HEK293 (cell line): ENCODE measurements around the gene KDM3B.

Experiments used
- PRDM10 ChIP-seq: fragments of 450-650 bp; formaldehyde crosslinking; IDR thresholded peaks from 2 replicates; pipeline ENCODE4 v1.5.1; 2016; ENCODE audit warnings: missing biosample characterization, missing genetic modification characterization
- PRDM4 ChIP-seq: fragments of 450-650 bp; formaldehyde crosslinking; IDR thresholded peaks from 2 replicates; pipeline ENCODE4 v1.5.1; 2017; ENCODE audit warnings: missing biosample characterization, missing genetic modification characterization
- RBAK ChIP-seq: fragments of 450-650 bp; formaldehyde crosslinking; IDR thresholded peaks from 2 replicates; pipeline ENCODE4 v1.5.1; 2016; ENCODE audit warnings: missing biosample characterization, missing genetic modification characterization
- REST ChIP-seq: fragments of 450-650 bp; formaldehyde crosslinking; IDR thresholded peaks from 2 replicates; pipeline ENCODE4 v1.5.1; 2016; ENCODE audit warnings: missing biosample characterization, missing genetic modification characterization
- SALL2 ChIP-seq: fragments of 450-650 bp; formaldehyde crosslinking; IDR thresholded peaks from 2 replicates; pipeline ENCODE4 v1.5.0; 2017; ENCODE audit warnings: missing biosample characterization, mild to moderate bottlenecking, missing genetic modification characterization, borderline replicate concordance
- ZBTB21 ChIP-seq: fragments of 450-650 bp; formaldehyde crosslinking; IDR thresholded peaks from 2 replicates; pipeline ENCODE4 v1.5.1; 2017; ENCODE audit warnings: missing biosample characterization, missing genetic modification characterization
- ZBTB6 ChIP-seq: fragments of 450-650 bp; formaldehyde crosslinking; IDR thresholded peaks from 2 replicates; pipeline ENCODE4 v1.5.1; 2017; ENCODE audit warnings: missing biosample characterization, missing genetic modification characterization
- ZEB2 ChIP-seq: fragments of 450-650 bp; formaldehyde crosslinking; IDR thresholded peaks from 2 replicates; pipeline ENCODE4 v1.5.1; 2016; ENCODE audit warnings: missing biosample characterization, missing genetic modification characterization
- ZNF140 ChIP-seq: fragments of 450-650 bp; formaldehyde crosslinking; IDR thresholded peaks from 2 replicates; pipeline ENCODE4 v1.5.1; 2016; ENCODE audit warnings: missing biosample characterization, missing genetic modification characterization
- ZNF155 ChIP-seq: fragments of 450-650 bp; formaldehyde crosslinking; IDR thresholded peaks from 2 replicates; pipeline ENCODE4 v1.5.1; 2016; ENCODE audit warnings: missing biosample characterization, missing genetic modification characterization
- ZNF24 ChIP-seq: fragments of 450-650 bp; formaldehyde crosslinking; IDR thresholded peaks from 2 replicates; pipeline ENCODE4 v1.5.1; 2016; ENCODE audit warnings: missing biosample characterization, missing genetic modification characterization
- ZNF280C ChIP-seq: fragments of 450-650 bp; formaldehyde crosslinking; IDR thresholded peaks from 2 replicates; pipeline ENCODE4 v1.5.1; 2016; ENCODE audit warnings: missing biosample characterization, missing genetic modification characterization
- ZNF426 ChIP-seq: fragments of 450-650 bp; formaldehyde crosslinking; IDR thresholded peaks from 2 replicates; pipeline ENCODE4 v1.5.1; 2017; ENCODE audit warnings: missing biosample characterization, missing genetic modification characterization, mild to moderate bottlenecking, inconsistent platforms, moderate library complexity
- ZNF449 ChIP-seq: fragments of 450-650 bp; formaldehyde crosslinking; IDR thresholded peaks from 2 replicates; pipeline ENCODE4 v1.5.1; 2017; ENCODE audit warnings: missing biosample characterization, mild to moderate bottlenecking, missing genetic modification characterization, moderate library complexity
- ZNF704 ChIP-seq: fragments of 450-650 bp; formaldehyde crosslinking; IDR thresholded peaks from 2 replicates; pipeline ENCODE4 v1.5.1; 2016; ENCODE audit warnings: missing biosample characterization, missing genetic modification characterization
- ZNF768 ChIP-seq: fragments of 450-650 bp; formaldehyde crosslinking; IDR thresholded peaks from 2 replicates; pipeline ENCODE4 v1.5.1; 2018; ENCODE audit warnings: missing biosample characterization, mild to moderate bottlenecking, missing genetic modification characterization
- ZNF792 ChIP-seq: fragments of 450-650 bp; formaldehyde crosslinking; IDR thresholded peaks from 2 replicates; pipeline ENCODE4 v1.5.1; 2016; ENCODE audit warnings: missing biosample characterization, missing genetic modification characterization
- ZSCAN16 ChIP-seq: fragments of 450-650 bp; formaldehyde crosslinking; IDR thresholded peaks from 2 replicates; pipeline ENCODE4 v1.5.1; 2016; ENCODE audit warnings: missing biosample characterization, missing genetic modification characterization
- ZSCAN18 ChIP-seq: fragments of 450-650 bp; formaldehyde crosslinking; IDR thresholded peaks from 2 replicates; pipeline ENCODE4 v1.5.1; 2016; ENCODE audit warnings: missing biosample characterization, missing genetic modification characterization
- ZSCAN30 ChIP-seq: fragments of 450-650 bp; IDR thresholded peaks from 2 replicates; pipeline ENCODE4 v1.5.1; 2018; ENCODE audit warnings: missing biosample characterization, mild to moderate bottlenecking, missing genetic modification characterization, moderate library complexity

Gene KDM3B

GRCh38 chr5:138464388-138465260 is 112.1 kb downstream of the KDM3B start (continued):
- TF ChIP-seq REST (tag by site-specific recombination) = no peak
- TF ChIP-seq PRDM4 (tag by site-specific recombination) = peak; percentile 10; the same call in 1 of the 2 replicates
- peak; percentile 83; the same call in 1 of the 2 replicates for TF ChIP-seq ZSCAN30 (tag by site-specific recombination)
- TF ChIP-seq ZNF155 (tag by site-specific recombination) = no peak
- TF ChIP-seq ZNF426 (tag by site-specific recombination) = no peak
- TF ChIP-seq ZNF449 (tag by site-specific recombination) = peak; percentile 89
- TF ChIP-seq ZNF792 (tag by site-specific recombination) = no peak
- no peak for TF ChIP-seq ZSCAN16 (tag by site-specific recombination)
- TF ChIP-seq ZSCAN18 (tag by site-specific recombination) = no peak
- no peak for TF ChIP-seq RBAK
- TF ChIP-seq ZBTB21 (tag by site-specific recombination) = no peak
- TF ChIP-seq ZNF704 = no peak
- TF ChIP-seq ZBTB6 (tag by site-specific recombination) = peak; percentile 20
- TF ChIP-seq ZNF140 (tag by site-specific recombination) = no peak
- TF ChIP-seq ZEB2 = peak; percentile 85
- TF ChIP-seq ZNF768 (tag by site-specific recombination) = no peak
- TF ChIP-seq ZNF280C (tag by site-specific recombination) = no peak
- peak; percentile 16; the same call in 1 of the 2 replicates for TF ChIP-seq ZNF24 (tag by site-specific recombination)
- TF ChIP-seq SALL2 (tag by site-specific recombination) = no peak
- TF ChIP-seq PRDM10 (tag by site-specific recombination) = peak; percentile 69
